Fibroblast of peridontal ligament (primary cell): ENCODE measurements around the gene GNB1.

Experiments used
- DNase-seq: peaks from one replicate; pipeline ENCODE4 v3.0.0-alpha.2; 2010; ENCODE audit errors: extremely low read depth

The GNB1 gene

GRCh38 chr1:1910651-1911331 lies 19.9 kb upstream of the GNB1 start:
- DNase-seq, result no peak

GRCh38 chr1:1910033-1910465 lies 19.2 kb upstream of the GNB1 start:
- DNase-seq, result no peak

GRCh38 chr1:1908506-1908791 lies 17.6 kb upstream of the GNB1 start:
- no peak for DNase-seq

GRCh38 chr1:1907098-1907736 lies 16.3 kb upstream of the GNB1 start:
- no peak for DNase-seq

GRCh38 chr1:1906185-1907097 lies 15.6 kb upstream of the GNB1 start:
- DNase-seq, result peak; percentile 73

- DNase-seq, result no peak
Measured at GRCh38 chr1:1903224-1903623, 12.3 kb upstream of the GNB1 start.

- DNase-seq, result no peak
Measured at GRCh38 chr1:1901641-1902294, 10.9 kb upstream of the GNB1 start.

GRCh38 chr1:1900883-1901640 lies 10.2 kb upstream of the GNB1 start:
- no peak for DNase-seq

- no peak for DNase-seq
Measured at GRCh38 chr1:1899967-1900327, 9.1 kb upstream of the GNB1 start.

GRCh38 chr1:1899266-1899966 lies 8.5 kb upstream of the GNB1 start:
- no peak for DNase-seq

- no peak for DNase-seq
Measured at GRCh38 chr1:1898246-1898933, 7.5 kb upstream of the GNB1 start.

GRCh38 chr1:1895456-1896336 lies 4.8 kb upstream of the GNB1 start:
- DNase-seq, result no peak

- no peak for DNase-seq
Measured at GRCh38 chr1:1895060-1895418, 4.2 kb upstream of the GNB1 start.

GRCh38 chr1:1894354-1895059 lies 3.6 kb upstream of the GNB1 start:
- no peak for DNase-seq

GRCh38 chr1:1893997-1894353 lies 3.1 kb upstream of the GNB1 start:
- no peak for DNase-seq

GRCh38 chr1:1893291-1893985 lies 2.6 kb upstream of the GNB1 start:
- DNase-seq, result no peak

- DNase-seq, result no peak
Measured at GRCh38 chr1:1892763-1893120, 1.9 kb upstream of the GNB1 start.

- DNase-seq, result no peak
Measured at GRCh38 chr1:1892079-1892762, 1.3 kb upstream of the GNB1 start.
